GM12878 (cell line): ENCODE results near the gene GPR17. TPM values are rescaled to one million over a fixed set of nuclear protein-coding genes. Genes with fewer than 3 reads are reported as not detected.

Source experiments
- ATAC-seq: fragments of 200-7000 bp; cut with Tn5 transposase; 3 replicates; pipeline ENCODE4 v1.9.1; 2020; ENCODE audit warnings: mild to moderate bottlenecking, moderate library complexity
- BruUV-seq: library from RNA; stranded (reverse); fragments of 400-500 nt; replicated peaks from 2 replicates; lab custom pipeline; 2021; lab: Mats Ljungman, UMichigan
- CTCF ChIA-PET: fragments of 300-600 bp; sonication (Branson Sonifier 250); formaldehyde crosslinking; extraction: SDS; loops from one replicate; lab custom pipeline; 2021; ENCODE audit warnings: inconsistent platforms; lab: Yijun Ruan, JAX
- POLR2A ChIA-PET: fragments of 350-600 bp; formaldehyde crosslinking; extraction: SDS; loops from one replicate; lab custom pipeline; 2021; ENCODE audit warnings: inconsistent platforms; lab: Charles Lee
- RAD21 ChIA-PET: fragments of 300-600 bp; sonication (Branson Sonifier 250); formaldehyde crosslinking; loops from one replicate; lab custom pipeline; 2023; ENCODE audit warnings: antibody characterized with exemption; ENCODE audit not compliant: unreplicated experiment; lab: Charles Lee
- SMC1A ChIA-PET: fragments of 300-600 bp; sonication (Branson Sonifier 250); formaldehyde crosslinking; loops from one replicate; lab custom pipeline; 2023; ENCODE audit not compliant: unreplicated experiment, uncharacterized antibody; lab: Charles Lee
- DNase-seq: peaks from one replicate; pipeline ENCODE4 v3.0.0-alpha.2; 2011; ENCODE audit warnings: low read depth, low spot score
- FAIRE-seq: peaks from 3 replicates; lab custom pipeline; 2011; peaks lifted over from hg19 to GRCh38; lab: Jason Lieb, UNC
- H2AFZ ChIP-seq: 2 replicates; pipeline ENCODE4 v1.6.0; 2011; ENCODE audit warnings: low read depth, low read length, control low read depth; ENCODE audit not compliant: control insufficient read depth
- H3K27ac ChIP-seq: 2 replicates; pipeline ENCODE4 v1.5.1; 2011; ENCODE audit warnings: control low read depth; ENCODE audit not compliant: control insufficient read depth, insufficient read depth
- H3K27me3 ChIP-seq, 2 experiments: replicated peaks in 1 of 2; 2 replicates each; pipeline versions ENCODE4 v1.6.0 to v1.6.1; 2011; ENCODE audit warnings: low read length in 1 of 2; ENCODE audit not compliant: control insufficient read depth in 2 of 2, insufficient read depth in 2 of 2
- H3K36me3 ChIP-seq, 2 experiments: 2 replicates each; pipeline ENCODE4 v1.5.1; 2011; ENCODE audit warnings: low read length in 1 of 2; ENCODE audit not compliant: control insufficient read depth in 2 of 2, insufficient read depth in 2 of 2
- H3K4me1 ChIP-seq: 2 replicates; pipeline ENCODE4 v1.6.1; 2011; ENCODE audit warnings: mild to moderate bottlenecking, low read length, moderate library complexity, mixed read lengths; ENCODE audit not compliant: control insufficient read depth, insufficient read depth
- H3K4me2 ChIP-seq: 2 replicates; pipeline ENCODE4 v1.6.0; 2011; ENCODE audit warnings: control low read depth; ENCODE audit not compliant: control insufficient read depth, insufficient read depth
- H3K4me3 ChIP-seq: fragments of 200-600 bp; sonication (generic); 2 replicates; pipeline ENCODE4 v1.5.1; 2016
- H3K79me2 ChIP-seq: 2 replicates; pipeline ENCODE4 v1.6.0; 2011; ENCODE audit warnings: low read length; ENCODE audit not compliant: control insufficient read depth, insufficient read depth
- H3K9ac ChIP-seq: 2 replicates; pipeline ENCODE4 v1.8.0; 2011; ENCODE audit warnings: low read length, control low read depth, mixed read lengths; ENCODE audit not compliant: control insufficient read depth, insufficient read depth
- H3K9me3 ChIP-seq: replicated peaks from 3 replicates; pipeline ENCODE4 v1.5.1; 2011; ENCODE audit warnings: mild to moderate bottlenecking, low read length; ENCODE audit not compliant: control insufficient read depth, insufficient read depth
- H4K20me1 ChIP-seq: 2 replicates; pipeline ENCODE4 v1.6.0; 2011; ENCODE audit not compliant: control insufficient read depth, insufficient read depth
- FOS ChIP-seq: IDR thresholded peaks from 3 replicates; pipeline ENCODE4 v1.6.1; 2011; ENCODE audit warnings: borderline replicate concordance; ENCODE audit not compliant: insufficient read length; ENCODE audit errors: extremely low read depth
- JUNB ChIP-seq: IDR thresholded peaks from 2 replicates; pipeline ENCODE4 v1.6.1; 2016; ENCODE audit warnings: antibody characterized with exemption, mild to moderate bottlenecking
- KDM1A ChIP-seq: fragments of 200-600 bp; sonication (generic); IDR thresholded peaks from 2 replicates; pipeline ENCODE4 v1.6.1; 2016; ENCODE audit warnings: borderline replicate concordance
- KLF5 ChIP-seq: fragments of 450-650 bp; IDR thresholded peaks from 2 replicates; pipeline ENCODE4 v1.6.1; 2014; ENCODE audit warnings: mild to moderate bottlenecking; ENCODE audit not compliant: partially characterized antibody
- MYC ChIP-seq: IDR thresholded peaks from 2 replicates; pipeline ENCODE4 v1.6.1; 2011; ENCODE audit warnings: mild to moderate bottlenecking, low read length, moderate library complexity, inconsistent platforms; ENCODE audit not compliant: insufficient read depth, insufficient replicate concordance, insufficient read length, severe bottlenecking
- NBN ChIP-seq: fragments of 450-650 bp; IDR thresholded peaks from 2 replicates; pipeline ENCODE4 v1.6.1; 2016
- NFIC ChIP-seq: IDR thresholded peaks from 2 replicates; pipeline ENCODE4 v1.6.1; 2012; ENCODE audit warnings: low read depth, mild to moderate bottlenecking, inconsistent platforms, low read length, moderate library complexity
- NFYA ChIP-seq: IDR thresholded peaks from 2 replicates; pipeline ENCODE4 v1.6.1; 2011; ENCODE audit warnings: low read depth, mild to moderate bottlenecking, low read length, improper control_type of control experiment, borderline replicate concordance
- NR2C1 ChIP-seq: fragments of 450-650 bp; IDR thresholded peaks from 2 replicates; pipeline ENCODE4 v1.6.1; 2017; ENCODE audit warnings: antibody characterized with exemption, mild to moderate bottlenecking, moderate library complexity
- RUNX3 ChIP-seq: IDR thresholded peaks from 2 replicates; pipeline ENCODE4 v1.6.1; 2012; ENCODE audit warnings: low read length, inconsistent platforms
- STAT1 ChIP-seq: fragments of 450-650 bp; conservative IDR thresholded peaks from 2 replicates; pipeline ENCODE4 v1.6.1; 2014; ENCODE audit warnings: antibody characterized with exemption, mild to moderate bottlenecking
- ZNF274 ChIP-seq: IDR thresholded peaks from one replicate; pipeline ENCODE4 v1.8.0; 2011; ENCODE audit not compliant: insufficient read length, insufficient read depth
- WGBS: methylation state at CpG from one replicate; pipeline ENCODE4 v1.1.6; 2016; ENCODE audit warnings: low lambda C conversion rate; ENCODE audit not compliant: insufficient replicate concordance, insufficient coverage; ENCODE audit errors: missing lambda C conversion rate; 5-methylcytosine and 5-hydroxymethylcytosine counted together
- in situ Hi-C: fragments of 300-500 bp; cut with MboI; formaldehyde crosslinking; loops from 9 replicates; pipeline ENCODE4 v1.14.3; 2018; ENCODE audit warnings: mixed read lengths
- intact Hi-C: fragments of 100-400 bp; cut with micrococcal nuclease; formaldehyde crosslinking; loops from one replicate; pipeline ENCODE4 v1.14.2; 2022; ENCODE audit not compliant: unreplicated experiment
- polyA plus RNA-seq, 11 experiments: library from polyadenylated mRNA; depleted of rRNA in 4 of 11; unstranded in 6 of 11; stranded (reverse) in 5 of 11; fragments of >200 nt; fragmentation: Nextera tagmentation in 4 of 11; fragmentation: Illumina TruSeq in 1 of 11; extraction: Ambion mirVana in 4 of 11; extraction: Trizol in 1 of 11; gene quantifications; 1 replicate in 1 of 11; 2 replicates in 10 of 11; pipeline versions ENCODE4 v1.2.1 to v1.2.3, GENCODE V29; 2011 to 2016; ENCODE audit warnings: inconsistent platforms in 2 of 11, missing spikeins in 2 of 11, low read depth in 1 of 11
- total RNA-seq, 4 experiments: library from RNA; depleted of rRNA in 3 of 4; stranded (reverse); fragments of >200 nt in 3 of 4; fragmentation: Illumina TruSeq in 1 of 4; extraction: Trizol in 1 of 4; gene quantifications; 2 replicates each; pipeline versions ENCODE4 v1.2.1 to v1.2.3, GENCODE V29; 2013 to 2021
- TF ChIP-seq, protein P1 (sequence below): IDR thresholded peaks from 2 replicates; pipeline ENCODE4 v1.6.1; 2012; ENCODE audit warnings: improper control_type of control experiment, low read depth, low read length; ENCODE audit not compliant: insufficient replicate concordance
- TF ChIP-seq, protein P2 (sequence below): fragments of 450-650 bp; IDR thresholded peaks from 2 replicates; pipeline ENCODE4 v1.6.1; 2017; ENCODE audit warnings: mild to moderate bottlenecking
- TF ChIP-seq, protein P3 (sequence below): fragments of 450-650 bp; IDR thresholded peaks from 2 replicates; pipeline ENCODE4 v1.6.1; 2017; ENCODE audit warnings: borderline replicate concordance
- TF ChIP-seq, protein P4 (sequence below): IDR thresholded peaks from 2 replicates; pipeline ENCODE4 v1.6.1; 2011; ENCODE audit warnings: low read depth, mild to moderate bottlenecking, low read length, moderate library complexity, borderline replicate concordance; ENCODE audit errors: extremely low read depth

GPR17 gene
- total and polyA plus RNA-seq, 10 of the 15 experiments (the other 5 are each of a cell fraction or from before 2014, with no cell fraction given), result not detected

DNA sequence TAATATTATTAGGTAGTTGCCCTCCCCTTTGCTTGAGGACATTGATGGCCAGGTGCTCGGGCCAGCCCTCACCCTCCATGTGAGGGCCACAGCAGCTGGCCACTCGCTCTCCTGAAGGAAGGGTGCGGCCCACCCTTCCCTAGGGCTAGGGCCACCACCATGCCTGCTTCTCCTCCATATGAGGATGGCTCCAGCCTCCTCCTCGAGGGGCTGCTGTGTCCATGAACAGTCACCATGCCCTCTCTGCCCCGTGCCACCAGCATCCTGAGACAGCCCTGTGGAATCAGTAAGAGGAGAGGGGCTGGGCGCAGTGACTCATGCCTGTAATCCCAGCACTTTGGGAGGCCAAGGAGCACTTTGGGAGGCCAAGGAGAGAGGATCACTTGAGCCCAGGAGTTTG is 2.4 kb downstream of the GPR17 start:
- H4K20me1 ChIP-seq, result no peaks in the 10 kb centered on the region
- H3K27me3 ChIP-seq, result no peaks in the 10 kb centered on the region
- BruUV-seq, result no TSS peak
- in situ Hi-C loops (loop anchor here (5.0 kb wide), 1 partner anchor 451 kb away; no protein-coding TSS in a partner anchor), intact Hi-C loops (loop anchor here (5.0 kb wide), 1 partner anchor 121 kb away; the partner anchor contains the start of gene IWS1)
- no peaks in the 10 kb centered on the region for H3K79me2 ChIP-seq
- TF ChIP-seq NR2C1 (no peak), NBN (no peak), JUNB (no peak), KLF5 (no peak), NFIC (no peak), RUNX3 (no peak), FOS (no peak), NFYA (no peak), KDM1A (no peak), STAT1 (no peak), MYC (no peak), ZNF274 (no peak)
- TF ChIP-seq, protein P1, sequence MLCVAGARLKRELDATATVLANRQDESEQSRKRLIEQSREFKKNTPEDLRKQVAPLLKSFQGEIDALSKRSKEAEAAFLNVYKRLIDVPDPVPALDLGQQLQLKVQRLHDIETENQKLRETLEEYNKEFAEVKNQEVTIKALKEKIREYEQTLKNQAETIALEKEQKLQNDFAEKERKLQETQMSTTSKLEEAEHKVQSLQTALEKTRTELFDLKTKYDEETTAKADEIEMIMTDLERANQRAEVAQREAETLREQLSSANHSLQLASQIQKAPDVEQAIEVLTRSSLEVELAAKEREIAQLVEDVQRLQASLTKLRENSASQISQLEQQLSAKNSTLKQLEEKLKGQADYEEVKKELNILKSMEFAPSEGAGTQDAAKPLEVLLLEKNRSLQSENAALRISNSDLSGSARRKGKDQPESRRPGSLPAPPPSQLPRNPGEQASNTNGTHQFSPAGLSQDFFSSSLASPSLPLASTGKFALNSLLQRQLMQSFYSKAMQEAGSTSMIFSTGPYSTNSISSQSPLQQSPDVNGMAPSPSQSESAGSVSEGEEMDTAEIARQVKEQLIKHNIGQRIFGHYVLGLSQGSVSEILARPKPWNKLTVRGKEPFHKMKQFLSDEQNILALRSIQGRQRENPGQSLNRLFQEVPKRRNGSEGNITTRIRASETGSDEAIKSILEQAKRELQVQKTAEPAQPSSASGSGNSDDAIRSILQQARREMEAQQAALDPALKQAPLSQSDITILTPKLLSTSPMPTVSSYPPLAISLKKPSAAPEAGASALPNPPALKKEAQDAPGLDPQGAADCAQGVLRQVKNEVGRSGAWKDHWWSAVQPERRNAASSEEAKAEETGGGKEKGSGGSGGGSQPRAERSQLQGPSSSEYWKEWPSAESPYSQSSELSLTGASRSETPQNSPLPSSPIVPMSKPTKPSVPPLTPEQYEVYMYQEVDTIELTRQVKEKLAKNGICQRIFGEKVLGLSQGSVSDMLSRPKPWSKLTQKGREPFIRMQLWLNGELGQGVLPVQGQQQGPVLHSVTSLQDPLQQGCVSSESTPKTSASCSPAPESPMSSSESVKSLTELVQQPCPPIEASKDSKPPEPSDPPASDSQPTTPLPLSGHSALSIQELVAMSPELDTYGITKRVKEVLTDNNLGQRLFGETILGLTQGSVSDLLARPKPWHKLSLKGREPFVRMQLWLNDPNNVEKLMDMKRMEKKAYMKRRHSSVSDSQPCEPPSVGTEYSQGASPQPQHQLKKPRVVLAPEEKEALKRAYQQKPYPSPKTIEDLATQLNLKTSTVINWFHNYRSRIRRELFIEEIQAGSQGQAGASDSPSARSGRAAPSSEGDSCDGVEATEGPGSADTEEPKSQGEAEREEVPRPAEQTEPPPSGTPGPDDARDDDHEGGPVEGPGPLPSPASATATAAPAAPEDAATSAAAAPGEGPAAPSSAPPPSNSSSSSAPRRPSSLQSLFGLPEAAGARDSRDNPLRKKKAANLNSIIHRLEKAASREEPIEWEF, result no peak
- TF ChIP-seq, protein P2, sequence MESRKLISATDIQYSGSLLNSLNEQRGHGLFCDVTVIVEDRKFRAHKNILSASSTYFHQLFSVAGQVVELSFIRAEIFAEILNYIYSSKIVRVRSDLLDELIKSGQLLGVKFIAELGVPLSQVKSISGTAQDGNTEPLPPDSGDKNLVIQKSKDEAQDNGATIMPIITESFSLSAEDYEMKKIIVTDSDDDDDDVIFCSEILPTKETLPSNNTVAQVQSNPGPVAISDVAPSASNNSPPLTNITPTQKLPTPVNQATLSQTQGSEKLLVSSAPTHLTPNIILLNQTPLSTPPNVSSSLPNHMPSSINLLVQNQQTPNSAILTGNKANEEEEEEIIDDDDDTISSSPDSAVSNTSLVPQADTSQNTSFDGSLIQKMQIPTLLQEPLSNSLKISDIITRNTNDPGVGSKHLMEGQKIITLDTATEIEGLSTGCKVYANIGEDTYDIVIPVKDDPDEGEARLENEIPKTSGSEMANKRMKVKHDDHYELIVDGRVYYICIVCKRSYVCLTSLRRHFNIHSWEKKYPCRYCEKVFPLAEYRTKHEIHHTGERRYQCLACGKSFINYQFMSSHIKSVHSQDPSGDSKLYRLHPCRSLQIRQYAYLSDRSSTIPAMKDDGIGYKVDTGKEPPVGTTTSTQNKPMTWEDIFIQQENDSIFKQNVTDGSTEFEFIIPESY, result no peak
- TF ChIP-seq, protein P3, sequence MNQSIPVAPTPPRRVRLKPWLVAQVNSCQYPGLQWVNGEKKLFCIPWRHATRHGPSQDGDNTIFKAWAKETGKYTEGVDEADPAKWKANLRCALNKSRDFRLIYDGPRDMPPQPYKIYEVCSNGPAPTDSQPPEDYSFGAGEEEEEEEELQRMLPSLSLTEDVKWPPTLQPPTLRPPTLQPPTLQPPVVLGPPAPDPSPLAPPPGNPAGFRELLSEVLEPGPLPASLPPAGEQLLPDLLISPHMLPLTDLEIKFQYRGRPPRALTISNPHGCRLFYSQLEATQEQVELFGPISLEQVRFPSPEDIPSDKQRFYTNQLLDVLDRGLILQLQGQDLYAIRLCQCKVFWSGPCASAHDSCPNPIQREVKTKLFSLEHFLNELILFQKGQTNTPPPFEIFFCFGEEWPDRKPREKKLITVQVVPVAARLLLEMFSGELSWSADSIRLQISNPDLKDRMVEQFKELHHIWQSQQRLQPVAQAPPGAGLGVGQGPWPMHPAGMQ, result no peak
- TF ChIP-seq, protein P4, sequence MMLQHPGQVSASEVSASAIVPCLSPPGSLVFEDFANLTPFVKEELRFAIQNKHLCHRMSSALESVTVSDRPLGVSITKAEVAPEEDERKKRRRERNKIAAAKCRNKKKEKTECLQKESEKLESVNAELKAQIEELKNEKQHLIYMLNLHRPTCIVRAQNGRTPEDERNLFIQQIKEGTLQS, result no peak
- H3K9me3 ChIP-seq, result no peaks in the 10 kb centered on the region
- 48% methylated on average over 6 of the region's 6 CpGs for WGBS
- H3K4me1 ChIP-seq, result no peaks in the 10 kb centered on the region
- ATAC-seq, result no peak
- no peak for DNase-seq
- SMC1A ChIA-PET, result no interaction called here
- no peak for FAIRE-seq
- H3K27ac ChIP-seq, result no peak overlapping the region
- CTCF ChIA-PET, result interaction anchor here (0.6 to 8.3 kb wide), 2 partner anchors 8 to 56 kb away, joined by 3 to 90 read pairs; no protein-coding TSS in a partner anchor
- RAD21 ChIA-PET, result no interaction called here
- no peaks in the 10 kb centered on the region for H3K36me3 ChIP-seq
- no peak overlapping the region for H3K4me3 ChIP-seq
- no peak overlapping the region for H3K4me2 ChIP-seq
- no peak overlapping the region for H2AFZ ChIP-seq
- POLR2A ChIA-PET, result no interaction called here
- no peak overlapping the region for H3K9ac ChIP-seq
